Activated T-cell treated with anti-CD3 and anti-CD28 coated beads, Interleukin-2, amount 50 U/mL, for 1 hour (primary cell): Measurements from ENCODE around the gene VWA5B1.

Source experiments
- DNase-seq: peaks from one replicate; pipeline ENCODE4 v3.0.0-alpha.2; 2020

VWA5B1 gene

GRCh38 chr1:20322825-20323612, 32.3 kb downstream of the VWA5B1 start:
- peak; percentile 32 for DNase-seq

GRCh38 chr1:20323613-20323920, 32.9 kb downstream of the VWA5B1 start:
- DNase-seq = no peak

- DNase-seq = no peak
These were observed 34.2 kb downstream of the VWA5B1 start for GRCh38 chr1:20324704-20325406.

GRCh38 chr1:20325407-20325843, 34.8 kb downstream of the VWA5B1 start:
- no peak for DNase-seq

- DNase-seq = no peak
These were observed 35.3 kb downstream of the VWA5B1 start for GRCh38 chr1:20325844-20326420.

GRCh38 chr1:20327467-20327866, 36.8 kb downstream of the VWA5B1 start:
- DNase-seq = no peak

GRCh38 chr1:20328201-20328600, 37.5 kb downstream of the VWA5B1 start:
- no peak for DNase-seq

GRCh38 chr1:20329793-20330542, 39.3 kb downstream of the VWA5B1 start:
- DNase-seq = no peak

GRCh38 chr1:20334103-20334502, 43.4 kb downstream of the VWA5B1 start:
- no peak for DNase-seq

GRCh38 chr1:20336105-20336605, 45.5 kb downstream of the VWA5B1 start:
- no peak for DNase-seq

- DNase-seq = no peak
These were observed 46.9 kb downstream of the VWA5B1 start for GRCh38 chr1:20337581-20337980.

- DNase-seq = no peak
These were observed 49.3 kb downstream of the VWA5B1 start for GRCh38 chr1:20339811-20340457.

GRCh38 chr1:20342294-20343148, 51.8 kb downstream of the VWA5B1 start:
- DNase-seq = no peak

GRCh38 chr1:20343149-20343937, 52.7 kb downstream of the VWA5B1 start:
- DNase-seq = peak; percentile 36

GRCh38 chr1:20343938-20344302, 53.2 kb downstream of the VWA5B1 start:
- no peak for DNase-seq

- DNase-seq = no peak
These were observed 54.1 kb downstream of the VWA5B1 start for GRCh38 chr1:20344738-20345137.

- DNase-seq = no peak
These were observed 54.7 kb downstream of the VWA5B1 start for GRCh38 chr1:20345419-20345818.

GRCh38 chr1:20346433-20346832, 55.8 kb downstream of the VWA5B1 start:
- DNase-seq = no peak

GRCh38 chr1:20347699-20348098, 57.0 kb downstream of the VWA5B1 start:
- no peak for DNase-seq

- DNase-seq = no peak
These were observed 57.7 kb downstream of the VWA5B1 start for GRCh38 chr1:20348326-20348915.

- DNase-seq = no peak
These were observed 58.9 kb downstream of the VWA5B1 start for GRCh38 chr1:20349561-20349960.
